Measurements from ENCODE around the gene DPY30. TPM values are rescaled to one million over a fixed set of nuclear protein-coding genes. Genes with fewer than 3 reads are reported as not detected.

The DPY30 gene
- total RNA-seq, 4 donors from 2014 or later, result 57.5 to 139 (median 93.0) TPM

GRCh38 chr2:31999438-31999837 lies 40.2 kb downstream of the DPY30 start:
- peaks cover 4 to 5% of the 10 kb centered on the region in 2 donors for H3K4me1 ChIP-seq
- DNase-seq, result peak in 1 of 2 donors; percentile 21
- TF ChIP-seq POLR2A (IDR thresholded peaks at IDR 0.05) (no peak), CTCF (IDR thresholded peaks at IDR 0.05) (no peak)
- H3K27me3 ChIP-seq, result no peaks in the 10 kb centered on the region
- H3K4me3 ChIP-seq (replicated peaks in 1 of 3), result no peak overlapping the region
- no peaks in the 10 kb centered on the region for H3K36me3 ChIP-seq
- no peaks in the 10 kb centered on the region for H3K9me3 ChIP-seq
- no peak overlapping the region for H3K27ac ChIP-seq
- 66 to 69% methylated on average over 4 of the region's 4 CpGs for WGBS, 2 donors
- intact Hi-C loops (cut with DNase I), result no loop called here

- WGBS, 2 donors, result 95 to 97% methylated on average over 4 of the region's 4 CpGs
- intact Hi-C loops (cut with DNase I), result no loop called here
- no peak overlapping the region for H3K4me3 ChIP-seq (replicated peaks in 1 of 3)
Observed at GRCh38 chr2:31998731-31999383, 40.7 kb downstream of the DPY30 start.

GRCh38 chr2:31997653-31998052 lies 42.0 kb downstream of the DPY30 start:
- intact Hi-C loops (cut with DNase I), result no loop called here
- Histone ChIP-seq H3K27ac (no peak overlapping the region), H3K4me3 (replicated peaks in 1 of 3) (no peak overlapping the region), H3K4me1 (peaks cover 4 to 5% of the 10 kb centered on the region in 2 donors), H3K36me3 (no peaks in the 10 kb centered on the region), H3K27me3 (no peaks in the 10 kb centered on the region), H3K9me3 (no peaks in the 10 kb centered on the region)
- TF ChIP-seq CTCF (IDR thresholded peaks at IDR 0.05) (no peak), POLR2A (IDR thresholded peaks at IDR 0.05) (no peak)
- DNase-seq, result no peak
- 77 to 83% methylated on average over 3 of the region's 3 CpGs for WGBS, 2 donors

More at GRCh38 chr2:31998731-31999383, 40.7 kb downstream of the DPY30 start:
- no peaks in the 10 kb centered on the region for H3K36me3 ChIP-seq
- no peak for DNase-seq
- H3K27ac ChIP-seq, result no peak overlapping the region
- H3K4me1 ChIP-seq, result peaks cover 4 to 5% of the 10 kb centered on the region in 2 donors
- no peaks in the 10 kb centered on the region for H3K9me3 ChIP-seq
- TF ChIP-seq CTCF (IDR thresholded peaks at IDR 0.05) (no peak), POLR2A (IDR thresholded peaks at IDR 0.05) (no peak)
- H3K27me3 ChIP-seq, result no peaks in the 10 kb centered on the region

- Histone ChIP-seq H3K4me1 (peaks cover 4 to 5% of the 10 kb centered on the region in 2 donors), H3K27me3 (no peaks in the 10 kb centered on the region), H3K9me3 (no peaks in the 10 kb centered on the region), H3K4me3 (replicated peaks in 1 of 3) (no peak overlapping the region), H3K36me3 (no peaks in the 10 kb centered on the region), H3K27ac (no peak overlapping the region)
- 83 to 85% methylated on average over 6 of the region's 6 CpGs for WGBS, 2 donors
- intact Hi-C loops (cut with DNase I), result no loop called here
- DNase-seq, result no peak
- TF ChIP-seq POLR2A (IDR thresholded peaks at IDR 0.05) (no peak), CTCF (IDR thresholded peaks at IDR 0.05) (no peak)
Observed at GRCh38 chr2:31996571-31997150, 42.9 kb downstream of the DPY30 start.

GRCh38 chr2:31992934-31993333 lies 46.7 kb downstream of the DPY30 start:
- no peak overlapping the region for H3K4me3 ChIP-seq (replicated peaks in 1 of 3)
- intact Hi-C loops (cut with DNase I), result no loop called here
- no peak overlapping the region for H3K27ac ChIP-seq
- no peaks in the 10 kb centered on the region for H3K27me3 ChIP-seq
- WGBS, 2 donors, result 92 to 94% methylated on average over 4 of the region's 4 CpGs
- H3K36me3 ChIP-seq, result no peaks in the 10 kb centered on the region
- H3K4me1 ChIP-seq, result peaks cover 0 to 4% of the 10 kb centered on the region in 2 donors
- TF ChIP-seq CTCF (IDR thresholded peaks at IDR 0.05) (no peak), POLR2A (IDR thresholded peaks at IDR 0.05) (no peak)
- H3K9me3 ChIP-seq, result no peaks in the 10 kb centered on the region
- no peak for DNase-seq

Data from thyroid gland (tissue), 4 donors.